Psoas muscle (tissue), 8 donors: Measurements from ENCODE around the gene ADCY4. TPM values are rescaled to one million over a fixed set of nuclear protein-coding genes. Genes with fewer than 3 reads are reported as not detected.

Experiments used
- ATAC-seq, 4 donors: fragments of 200-7000 bp; cut with Tn5 transposase; one replicate each; pipeline ENCODE4 v1.9.1; 2020; ENCODE audit warnings: moderate library complexity in 3 of 4, mild to moderate bottlenecking in 2 of 4
- DNase-seq, 2 donors: peaks; one replicate each; pipeline ENCODE4 v3.0.0-alpha.2; 2020
- H3K27ac ChIP-seq: fragments of 200-600 bp; one replicate; pipeline ENCODE4 v1.8.0; 2022
- H3K27me3 ChIP-seq, 3 donors: fragments of 200-600 bp in 1 of 3; one replicate each; pipeline versions ENCODE4 v1.6.1 to v1.8.0; 2013 to 2022; ENCODE audit warnings: low read length in 2 of 3, mild to moderate bottlenecking in 2 of 3, moderate library complexity in 1 of 3; ENCODE audit not compliant: insufficient read depth in 3 of 3
- H3K36me3 ChIP-seq, 2 donors: fragments of 200-600 bp in 1 of 2; one replicate each; pipeline versions ENCODE4 v1.6.1 to v1.8.0; 2013 to 2022; ENCODE audit warnings: low read depth in 1 of 2, mild to moderate bottlenecking in 1 of 2, moderate library complexity in 1 of 2; ENCODE audit not compliant: insufficient read depth in 1 of 2
- H3K4me1 ChIP-seq: fragments of 200-600 bp; one replicate; pipeline ENCODE4 v1.8.0; 2022
- H3K4me3 ChIP-seq: fragments of 200-600 bp; one replicate; pipeline ENCODE4 v1.8.0; 2022; ENCODE audit warnings: mild to moderate bottlenecking
- H3K9me3 ChIP-seq: fragments of 200-600 bp; one replicate; pipeline ENCODE4 v1.8.0; 2022
- WGBS, 3 donors: extraction: QIAGEN DNeasy Blood & Tissue Kit; methylation state at CpG; one replicate each; pipeline versions ENCODE4 v1.1.6 to v1.1.7; 2013; 5-methylcytosine and 5-hydroxymethylcytosine counted together
- intact Hi-C, 2 donors: fragments of 100-400 bp; cut with DNase I; formaldehyde crosslinking; loops; one replicate each; pipeline versions ENCODE4 v1.11.0 to v1.14.2; 2022
- polyA plus RNA-seq, 3 donors: library from polyadenylated mRNA; stranded (reverse); fragments of 200-250 nt; gene quantifications; one replicate each; pipeline ENCODE4 v1.2.3, GENCODE V29; 2013
- total RNA-seq, 4 donors: library from RNA; stranded (reverse); fragmentation: NEBNext Ultra II Directional in 2 of 4; extraction: Animal tissue kit (Norgen Biotek cat#: 25700) in 2 of 4; gene quantifications; one replicate each; pipeline versions ENCODE4 v1.2.1 to v1.2.4, GENCODE V29; 2021 to 2023
- TF ChIP-seq, protein P1 (sequence below): fragments of 200-600 bp; IDR thresholded peaks from one replicate; pipeline ENCODE4 v1.8.0; 2022; ENCODE audit warnings: antibody characterized with exemption
- donor health status: healthy with polysubstance abuse.
- donor health status: DM: no; HTN: no; CAD: no; lungs with moderate emphysema.
- donor health status: Bipolar disorder and iron deficiency.
- donor health status: healthy.
- donor health status: DM: yes; HTN: yes; CAD: no.
- donor health status: DM: no; HTN: no; CAD: no.
- donor health status: DM: no; HTN: no; CAD: no.
- donor health status: DM: yes; HTN: yes; CAD: no.

The ADCY4 gene
- total and polyA plus RNA-seq, 7 donors: 7.0 to 13.9 (median 10.4) TPM

GRCh38 chr14:24310265-24310645 is 24.6 kb downstream of the ADCY4 start:
- H3K4me3 ChIP-seq: peak overlapping the region; percentile 68
- ATAC-seq: no peak
- H3K36me3 ChIP-seq: peaks cover 0 to 29% of the 10 kb centered on the region in 2 donors
- intact Hi-C loops: no loop called here
- no peaks in the 10 kb centered on the region for H3K27me3 ChIP-seq
- peaks cover 13% of the 10 kb centered on the region for H3K4me1 ChIP-seq
- no peaks in the 10 kb centered on the region for H3K9me3 ChIP-seq
- TF ChIP-seq, protein P1, sequence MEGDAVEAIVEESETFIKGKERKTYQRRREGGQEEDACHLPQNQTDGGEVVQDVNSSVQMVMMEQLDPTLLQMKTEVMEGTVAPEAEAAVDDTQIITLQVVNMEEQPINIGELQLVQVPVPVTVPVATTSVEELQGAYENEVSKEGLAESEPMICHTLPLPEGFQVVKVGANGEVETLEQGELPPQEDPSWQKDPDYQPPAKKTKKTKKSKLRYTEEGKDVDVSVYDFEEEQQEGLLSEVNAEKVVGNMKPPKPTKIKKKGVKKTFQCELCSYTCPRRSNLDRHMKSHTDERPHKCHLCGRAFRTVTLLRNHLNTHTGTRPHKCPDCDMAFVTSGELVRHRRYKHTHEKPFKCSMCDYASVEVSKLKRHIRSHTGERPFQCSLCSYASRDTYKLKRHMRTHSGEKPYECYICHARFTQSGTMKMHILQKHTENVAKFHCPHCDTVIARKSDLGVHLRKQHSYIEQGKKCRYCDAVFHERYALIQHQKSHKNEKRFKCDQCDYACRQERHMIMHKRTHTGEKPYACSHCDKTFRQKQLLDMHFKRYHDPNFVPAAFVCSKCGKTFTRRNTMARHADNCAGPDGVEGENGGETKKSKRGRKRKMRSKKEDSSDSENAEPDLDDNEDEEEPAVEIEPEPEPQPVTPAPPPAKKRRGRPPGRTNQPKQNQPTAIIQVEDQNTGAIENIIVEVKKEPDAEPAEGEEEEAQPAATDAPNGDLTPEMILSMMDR: no peak
- H3K27ac ChIP-seq: peak overlapping the region; percentile 79
- DNase-seq: no peak
- WGBS, 3 donors: 22 to 30% (median 28%) methylated on average over 3 to 5 of the region's 5 CpGs

- H3K9me3 ChIP-seq: no peaks in the 10 kb centered on the region
- intact Hi-C loops: loop anchor here in 1 of 2 donors (5.0 kb wide), 1 partner anchor 252 kb away; no protein-coding TSS in a partner anchor
- peak within 1 kb of the TSS; percentile 68 for H3K4me3 ChIP-seq
- no peak for DNase-seq
- 69 to 80% (median 75%) methylated on average over 5 of the region's 5 CpGs for WGBS, 3 donors
- no peaks in the 10 kb centered on the region for H3K27me3 ChIP-seq
- H3K36me3 ChIP-seq: peaks cover 0 to 34% of the 10 kb centered on the region in 2 donors
- peak within 1 kb of the TSS; percentile 79 for H3K27ac ChIP-seq
- ATAC-seq: no peak
- TF ChIP-seq, protein P1: no peak
- H3K4me1 ChIP-seq: peaks cover 13% of the 10 kb centered on the region
Observed at GRCh38 chr14:24309538-24310264, 25.2 kb downstream of the ADCY4 start, which contains the start of gene LTB4R2. Gene LTB4R2 (plus strand): TSS chr14:24310140. CDS start chr14:24310665, 525 bp downstream.

- no peak for DNase-seq
- WGBS, 3 donors: 78 to 94% (median 80%) methylated on average over 6 to 7 of the region's 7 CpGs
- H3K36me3 ChIP-seq: peaks cover 0 to 46% of the 10 kb centered on the region in 2 donors
- H3K4me3 ChIP-seq: no peak overlapping the region
- H3K9me3 ChIP-seq: no peaks in the 10 kb centered on the region
- no peak overlapping the region for H3K27ac ChIP-seq
- ATAC-seq: no peak
- TF ChIP-seq, protein P1: peak; percentile 17
- H3K4me1 ChIP-seq: peaks cover 13% of the 10 kb centered on the region
- no peaks in the 10 kb centered on the region for H3K27me3 ChIP-seq
- intact Hi-C loops: loop anchor here in 1 of 2 donors (5.0 kb wide), 1 partner anchor 251 kb away; no protein-coding TSS in a partner anchor
Observed at GRCh38 chr14:24308342-24309124, 26.3 kb downstream of the ADCY4 start.

DNA sequence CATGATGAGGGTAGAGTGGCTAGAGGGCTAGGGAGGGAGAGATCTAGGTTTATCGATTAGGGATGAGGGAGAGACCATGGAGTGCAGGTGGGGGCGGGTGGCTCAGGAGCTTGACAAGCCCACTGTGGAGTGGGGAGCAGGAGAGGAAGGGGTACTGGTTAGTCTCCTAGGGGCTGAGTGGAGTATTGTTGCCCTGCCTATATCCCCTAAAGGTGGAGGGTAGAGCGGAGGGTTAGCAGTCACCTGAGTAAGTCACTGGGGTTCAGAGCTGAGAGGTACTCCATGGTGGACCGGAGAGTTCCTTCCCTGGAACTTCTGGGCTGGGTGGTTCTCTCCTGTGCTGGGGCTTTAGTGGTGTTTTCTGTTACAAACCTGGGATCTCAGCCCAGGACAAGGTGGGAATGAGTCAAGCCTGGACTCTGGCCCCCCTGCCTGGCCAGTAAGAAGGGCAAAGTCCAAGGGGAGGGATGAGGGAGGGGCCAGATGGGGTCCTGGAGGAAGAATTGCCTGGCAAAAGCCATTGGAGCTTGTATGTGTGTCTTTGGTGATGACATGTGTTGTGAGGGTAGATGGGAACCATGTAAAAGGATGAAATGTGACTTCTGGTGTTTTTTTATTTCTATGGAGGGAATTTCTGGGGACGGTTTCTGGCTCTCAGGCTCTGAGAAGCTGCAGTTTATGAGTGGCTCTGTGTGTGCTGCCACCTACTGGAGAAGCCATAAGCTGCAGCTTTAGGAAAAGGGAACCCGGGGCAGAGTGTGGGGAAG is 27.1 kb downstream of the ADCY4 start, which contains the start of gene CIDEB:
Gene CIDEB (minus strand): TSS at position 403 of the 767 bp plus-strand sequence. CDS start 119 bp downstream, at position 284.
- Histone ChIP-seq H3K27me3 (no peaks in the 10 kb centered on the region), H3K27ac (no peak within 1 kb of the TSS), H3K9me3 (no peaks in the 10 kb centered on the region), H3K36me3 (peaks cover 0 to 54% of the 10 kb centered on the region in 2 donors), H3K4me1 (peaks cover 13% of the 10 kb centered on the region), H3K4me3 (no peak within 1 kb of the TSS)
- intact Hi-C loops: loop anchor here in 1 of 2 donors (5.0 kb wide), 1 partner anchor 250 kb away; no protein-coding TSS in a partner anchor
- DNase-seq: peak in 1 of 2 donors; percentile 53
- 59 to 62% (median 60%) methylated on average over 6 of the region's 6 CpGs for WGBS, 3 donors
- ATAC-seq: peak in 3 of 4 donors; percentile 35 to 57 (median 42)
- TF ChIP-seq, protein P1: peak; percentile 81
